ENCODE results near the gene CAMK1D. TPM values are rescaled to one million over a fixed set of nuclear protein-coding genes. Genes with fewer than 3 reads are reported as not detected.

CAMK1D gene
- total and polyA plus RNA-seq, 2 of the 8 experiments (the other 6 are each of a cell fraction or from before 2014, with no cell fraction given), result 3.5 to 10.6 TPM

DNA sequence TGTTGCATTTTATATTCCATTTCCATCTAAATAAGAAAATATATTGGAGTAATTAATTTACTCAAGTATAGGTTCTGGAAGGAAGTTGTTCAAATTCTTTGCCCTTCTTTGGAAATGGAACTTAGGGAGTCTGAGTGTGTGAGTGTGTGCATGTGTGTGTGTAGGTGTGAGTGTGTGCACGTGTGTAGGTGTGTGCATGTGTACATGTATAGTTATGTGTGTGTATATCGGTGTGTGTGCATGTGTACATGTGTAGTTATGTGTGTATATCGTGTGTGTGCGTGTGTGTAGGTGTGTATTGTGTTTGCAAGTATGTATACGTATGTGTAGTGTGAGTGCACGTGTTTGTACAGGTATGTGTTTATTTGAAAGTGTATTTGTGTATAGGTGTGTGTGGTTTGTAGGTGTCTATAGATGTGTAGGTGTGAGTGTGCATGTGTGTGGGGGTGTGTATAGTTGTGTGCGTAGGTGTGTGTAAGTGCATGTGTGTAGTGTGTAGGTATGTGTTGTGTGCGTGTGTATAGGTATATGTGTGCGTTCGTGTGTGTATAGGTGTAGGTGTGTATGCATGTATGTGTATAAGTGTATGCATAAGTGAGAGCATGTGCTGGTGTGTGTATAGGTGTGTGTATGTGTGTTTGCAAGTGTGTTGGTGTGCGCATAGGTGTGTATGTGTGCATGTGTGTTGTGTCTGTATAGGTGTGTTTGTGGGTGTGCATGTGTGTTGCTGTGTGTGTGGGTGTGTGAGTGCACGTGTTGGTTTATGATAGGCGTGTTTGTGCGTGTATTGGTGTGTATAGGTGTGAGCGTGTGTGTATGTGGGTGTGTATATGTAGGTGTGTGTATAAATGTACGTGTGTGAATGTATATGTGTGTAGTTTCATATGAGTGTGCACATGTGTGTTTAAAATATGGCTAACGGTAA is 266.2 kb downstream of the CAMK1D start (continued):
- TF ChIP-seq TAF7 (optimal IDR thresholded peaks at IDR 0.05; ENCODE audit: borderline replicate concordance, low read depth, low read length), result no peak

All from H1 (cell line).